Inflammatory macrophage (primary cell): Measurements from ENCODE around the gene CCDC34.

Experiments
- DNase-seq, 2 donors: peaks; one replicate each; pipeline ENCODE4 v3.0.0-alpha.2; 2020 to 2022
- total RNA-seq, 18 experiments: gene quantifications; one replicate each; lab custom pipeline; 2026; ENCODE audit warnings: mixed read lengths in 6 of 18, inconsistent platforms in 2 of 18; lab: John Stamatoyannopoulos, UW

Gene CCDC34
- 0.40 to 8.0 (median 4.5) reads per million in 18 experiments for total RNA-seq

GRCh38 chr11:27362749-27363575 is at the start of gene CCDC34:
Gene CCDC34 (minus strand): TSS chr11:27363215. CDS start chr11:27363194, 21 bp downstream.
- peak; percentile 91 to 96 for DNase-seq

GRCh38 chr11:27412192-27412691 is 49.2 kb upstream of the CCDC34 start:
- no peak for DNase-seq

- DNase-seq = no peak
Observed at GRCh38 chr11:27411328-27411727, 48.3 kb upstream of the CCDC34 start.

- DNase-seq = no peak
Observed at GRCh38 chr11:27410272-27410671, 47.3 kb upstream of the CCDC34 start.

GRCh38 chr11:27409742-27410141 is 46.7 kb upstream of the CCDC34 start:
- DNase-seq = no peak

GRCh38 chr11:27409049-27409448 is 46.0 kb upstream of the CCDC34 start:
- no peak for DNase-seq

- DNase-seq = no peak
Observed at GRCh38 chr11:27408246-27408800, 45.3 kb upstream of the CCDC34 start.

- no peak for DNase-seq
Observed at GRCh38 chr11:27406498-27407354, 43.7 kb upstream of the CCDC34 start.

GRCh38 chr11:27405134-27405533 is 42.1 kb upstream of the CCDC34 start:
- no peak for DNase-seq

GRCh38 chr11:27404427-27404826 is 41.4 kb upstream of the CCDC34 start:
- DNase-seq = no peak

GRCh38 chr11:27403195-27403594 is 40.2 kb upstream of the CCDC34 start:
- no peak for DNase-seq

GRCh38 chr11:27402450-27402849 is 39.4 kb upstream of the CCDC34 start:
- no peak for DNase-seq

- DNase-seq = no peak
Observed at GRCh38 chr11:27401833-27402316, 38.9 kb upstream of the CCDC34 start.

- DNase-seq = no peak
Observed at GRCh38 chr11:27401280-27401832, 38.3 kb upstream of the CCDC34 start.

GRCh38 chr11:27398400-27398770 is 35.4 kb upstream of the CCDC34 start:
- no peak for DNase-seq

- DNase-seq = no peak
Observed at GRCh38 chr11:27397624-27398399, 34.8 kb upstream of the CCDC34 start.

- no peak for DNase-seq
Observed at GRCh38 chr11:27396259-27396839, 33.3 kb upstream of the CCDC34 start.

- DNase-seq = no peak
Observed at GRCh38 chr11:27395556-27396258, 32.7 kb upstream of the CCDC34 start.

GRCh38 chr11:27394781-27395228 is 31.8 kb upstream of the CCDC34 start:
- no peak for DNase-seq

GRCh38 chr11:27392278-27393114 is 29.5 kb upstream of the CCDC34 start:
- no peak for DNase-seq
